ENCODE measurements around the gene GPC1.

DNA sequence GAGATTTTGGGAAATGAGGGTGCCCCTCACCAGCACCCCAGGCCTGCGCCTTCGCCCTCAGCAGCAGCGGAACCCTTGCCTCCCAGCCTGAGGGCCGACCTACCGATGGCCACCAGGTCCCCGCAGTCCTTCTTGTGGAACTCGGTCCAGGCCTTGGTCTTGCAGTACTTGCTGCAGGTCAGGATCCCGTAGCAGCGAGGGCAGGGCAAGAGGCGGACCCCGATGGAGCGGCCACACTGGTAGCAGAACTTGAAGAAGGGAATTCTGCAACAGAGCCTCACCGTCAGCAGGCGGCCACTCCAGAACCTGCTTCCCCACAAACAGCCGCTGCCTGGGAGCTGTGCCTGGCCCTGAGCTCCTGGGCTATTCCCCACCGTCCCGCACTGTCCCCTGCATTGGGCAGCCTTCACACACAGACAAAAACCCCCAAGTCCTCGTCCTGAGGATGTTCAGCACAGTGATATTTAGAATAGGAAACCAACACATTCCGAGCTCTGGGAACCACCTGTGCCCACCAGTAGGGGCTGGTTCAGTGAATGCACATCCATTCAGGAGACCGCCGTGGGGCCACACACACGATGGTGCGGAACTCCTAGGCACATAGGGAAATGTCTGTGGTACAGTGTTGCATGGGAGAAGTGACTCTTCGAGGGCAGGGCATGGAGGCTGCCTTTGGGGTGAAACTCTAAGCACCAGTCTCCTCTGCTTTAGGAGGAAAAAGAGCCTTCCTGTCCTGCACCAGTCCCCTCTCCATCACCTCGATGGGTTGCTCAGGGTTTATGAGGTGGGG, 45.6 kb downstream of the GPC1 start:
- TF ChIP-seq POLR2A (IDR thresholded peaks at IDR 0.05; ENCODE audit: low read depth, low read length) = no peak
- TF ChIP-seq, protein P1, sequence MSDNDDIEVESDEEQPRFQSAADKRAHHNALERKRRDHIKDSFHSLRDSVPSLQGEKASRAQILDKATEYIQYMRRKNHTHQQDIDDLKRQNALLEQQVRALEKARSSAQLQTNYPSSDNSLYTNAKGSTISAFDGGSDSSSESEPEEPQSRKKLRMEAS (IDR thresholded peaks at IDR 0.05; ENCODE audit: insufficient read depth, insufficient read length) = no peak
- TF ChIP-seq, protein P2, sequence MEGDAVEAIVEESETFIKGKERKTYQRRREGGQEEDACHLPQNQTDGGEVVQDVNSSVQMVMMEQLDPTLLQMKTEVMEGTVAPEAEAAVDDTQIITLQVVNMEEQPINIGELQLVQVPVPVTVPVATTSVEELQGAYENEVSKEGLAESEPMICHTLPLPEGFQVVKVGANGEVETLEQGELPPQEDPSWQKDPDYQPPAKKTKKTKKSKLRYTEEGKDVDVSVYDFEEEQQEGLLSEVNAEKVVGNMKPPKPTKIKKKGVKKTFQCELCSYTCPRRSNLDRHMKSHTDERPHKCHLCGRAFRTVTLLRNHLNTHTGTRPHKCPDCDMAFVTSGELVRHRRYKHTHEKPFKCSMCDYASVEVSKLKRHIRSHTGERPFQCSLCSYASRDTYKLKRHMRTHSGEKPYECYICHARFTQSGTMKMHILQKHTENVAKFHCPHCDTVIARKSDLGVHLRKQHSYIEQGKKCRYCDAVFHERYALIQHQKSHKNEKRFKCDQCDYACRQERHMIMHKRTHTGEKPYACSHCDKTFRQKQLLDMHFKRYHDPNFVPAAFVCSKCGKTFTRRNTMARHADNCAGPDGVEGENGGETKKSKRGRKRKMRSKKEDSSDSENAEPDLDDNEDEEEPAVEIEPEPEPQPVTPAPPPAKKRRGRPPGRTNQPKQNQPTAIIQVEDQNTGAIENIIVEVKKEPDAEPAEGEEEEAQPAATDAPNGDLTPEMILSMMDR (IDR thresholded peaks at IDR 0.05; ENCODE audit: extremely low read depth in 1 of 2, insufficient read depth in 1 of 2, low read depth in 1 of 2, low read length in 2 of 2) = no peak
- no peak for TF ChIP-seq POLR2AphosphoS5 (IDR thresholded peaks at IDR 0.05; ENCODE audit: insufficient read depth, low read depth, low read length)
- TF ChIP-seq EZH2 (IDR thresholded peaks at IDR 0.05; ENCODE audit: borderline replicate concordance, low read depth, low read length, severe bottlenecking) = no peak
- no peak for TF ChIP-seq JUN (IDR thresholded peaks at IDR 0.05; ENCODE audit: borderline replicate concordance, insufficient read depth, insufficient read length, low read depth)
- TF ChIP-seq GATA2 (IDR thresholded peaks at IDR 0.05; ENCODE audit: insufficient read depth, insufficient read length, low read depth, low read length) = no peak
